NCI-H2196 treated with DMSO at 0.1 percent for 48 hours (cell line): Measurements from ENCODE around the gene TBC1D1.
"Not testable (repeated sequence)": the region's sequence is repeated elsewhere in the genome, so short reads cannot be mapped to it uniquely, and the experiment has no call there.

Source experiments
- DNase-seq: peaks from one replicate; lab custom pipeline; 2025; ENCODE audit not compliant: unreplicated experiment; lab: John Stamatoyannopoulos, UW

The TBC1D1 gene

GRCh38 chr4:38009949-38010348 is 119.1 kb downstream of the TBC1D1 start:
- no peak for DNase-seq

- no peak for DNase-seq
Observed at GRCh38 chr4:38011511-38012162, 120.8 kb downstream of the TBC1D1 start.

GRCh38 chr4:38013461-38014366 is 122.8 kb downstream of the TBC1D1 start:
- no peak for DNase-seq

GRCh38 chr4:38014421-38014852 is 123.6 kb downstream of the TBC1D1 start:
- DNase-seq: no peak

- DNase-seq: no peak
Observed at GRCh38 chr4:38015886-38016515, 125.1 kb downstream of the TBC1D1 start.

- no peak for DNase-seq
Observed at GRCh38 chr4:38016698-38017097, 125.8 kb downstream of the TBC1D1 start.

- no peak for DNase-seq
Observed at GRCh38 chr4:38017609-38018008, 126.7 kb downstream of the TBC1D1 start.

GRCh38 chr4:38020386-38020785 is 129.5 kb downstream of the TBC1D1 start:
- no peak for DNase-seq

- not testable (repeated sequence) for DNase-seq
Observed at GRCh38 chr4:38020961-38021360, 130.1 kb downstream of the TBC1D1 start.

GRCh38 chr4:38021751-38022150 is 130.9 kb downstream of the TBC1D1 start:
- DNase-seq: no peak

GRCh38 chr4:38023347-38024205 is 132.7 kb downstream of the TBC1D1 start:
- DNase-seq: no peak

- DNase-seq: no peak
Observed at GRCh38 chr4:38024206-38024509, 133.3 kb downstream of the TBC1D1 start.

GRCh38 chr4:38025665-38026064 is 134.8 kb downstream of the TBC1D1 start:
- DNase-seq: no peak

GRCh38 chr4:38026158-38026740 is 135.4 kb downstream of the TBC1D1 start:
- DNase-seq: no peak

GRCh38 chr4:38030023-38030422 is 139.1 kb downstream of the TBC1D1 start:
- no peak for DNase-seq

- peak; percentile 61 for DNase-seq
Observed at GRCh38 chr4:38034986-38035882, 144.3 kb downstream of the TBC1D1 start.

- DNase-seq: no peak
Observed at GRCh38 chr4:38036548-38036947, 145.7 kb downstream of the TBC1D1 start.

GRCh38 chr4:38037612-38038011 is 146.7 kb downstream of the TBC1D1 start:
- no peak for DNase-seq

- DNase-seq: no peak
Observed at GRCh38 chr4:38040619-38041018, 149.7 kb downstream of the TBC1D1 start.

GRCh38 chr4:38044060-38044459 is 153.2 kb downstream of the TBC1D1 start:
- no peak for DNase-seq
